Stomach (tissue), 4 donors: Measurements from ENCODE around the gene CD48.

ENCODE experiments used
- EP300 ChIP-seq: sonication (generic); formaldehyde crosslinking; IDR thresholded peaks from one replicate; pipeline ENCODE4 v1.6.1; 2017; ENCODE audit warnings: antibody characterized with exemption
- POLR2A ChIP-seq, 4 donors: fragments of 450-650 bp; IDR thresholded peaks; one replicate each; pipeline ENCODE4 v1.6.1; 2016; ENCODE audit warnings: antibody characterized with exemption in 4 of 4, control low read depth in 2 of 4, mild to moderate bottlenecking in 1 of 4, moderate library complexity in 1 of 4
- POLR2AphosphoS5 ChIP-seq, 3 donors: sonication (generic); formaldehyde crosslinking; IDR thresholded peaks; one replicate each; pipeline ENCODE4 v1.6.1; 2016; ENCODE audit warnings: antibody characterized with exemption in 3 of 3
- TF ChIP-seq, protein P1 (sequence below), 7 experiments: fragments of 450-650 bp in 4 of 7; fragments of 200-600 bp in 3 of 7; sonication (generic) in 3 of 7; IDR thresholded peaks; one replicate each; pipeline ENCODE4 v1.5.1; 2016 to 2019; ENCODE audit warnings: antibody characterized with exemption in 7 of 7, control low read depth in 2 of 7, mild to moderate bottlenecking in 1 of 7

- TF ChIP-seq POLR2A (IDR thresholded peaks at IDR 0.05) = no peak
- TF ChIP-seq, protein P1, sequence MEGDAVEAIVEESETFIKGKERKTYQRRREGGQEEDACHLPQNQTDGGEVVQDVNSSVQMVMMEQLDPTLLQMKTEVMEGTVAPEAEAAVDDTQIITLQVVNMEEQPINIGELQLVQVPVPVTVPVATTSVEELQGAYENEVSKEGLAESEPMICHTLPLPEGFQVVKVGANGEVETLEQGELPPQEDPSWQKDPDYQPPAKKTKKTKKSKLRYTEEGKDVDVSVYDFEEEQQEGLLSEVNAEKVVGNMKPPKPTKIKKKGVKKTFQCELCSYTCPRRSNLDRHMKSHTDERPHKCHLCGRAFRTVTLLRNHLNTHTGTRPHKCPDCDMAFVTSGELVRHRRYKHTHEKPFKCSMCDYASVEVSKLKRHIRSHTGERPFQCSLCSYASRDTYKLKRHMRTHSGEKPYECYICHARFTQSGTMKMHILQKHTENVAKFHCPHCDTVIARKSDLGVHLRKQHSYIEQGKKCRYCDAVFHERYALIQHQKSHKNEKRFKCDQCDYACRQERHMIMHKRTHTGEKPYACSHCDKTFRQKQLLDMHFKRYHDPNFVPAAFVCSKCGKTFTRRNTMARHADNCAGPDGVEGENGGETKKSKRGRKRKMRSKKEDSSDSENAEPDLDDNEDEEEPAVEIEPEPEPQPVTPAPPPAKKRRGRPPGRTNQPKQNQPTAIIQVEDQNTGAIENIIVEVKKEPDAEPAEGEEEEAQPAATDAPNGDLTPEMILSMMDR (IDR thresholded peaks at IDR 0.05) = no peak
- TF ChIP-seq POLR2AphosphoS5 (IDR thresholded peaks at IDR 0.05) = no peak
- no peak for TF ChIP-seq EP300
Observed at GRCh38 chr1:160662910-160663309, 48.7 kb downstream of the CD48 start.
